ENCODE results near the gene USP20.
"Not testable (repeated sequence)": the region's sequence is repeated elsewhere in the genome, so short reads cannot be mapped to it uniquely, and the experiment has no call there.

The USP20 gene

GRCh38 chr9:129889941-129890717, 54.9 kb downstream of the USP20 start:
- DNase-seq (ENCODE audit: low read depth in 2 of 2) = peak in 1 of 2 donors; percentile 78

- DNase-seq (ENCODE audit: low read depth in 2 of 2) = not testable (repeated sequence)
Measured at GRCh38 chr9:129890718-129891299, 55.6 kb downstream of the USP20 start.

GRCh38 chr9:129891569-129891968, 56.3 kb downstream of the USP20 start:
- no peak for DNase-seq (ENCODE audit: low read depth in 2 of 2)

- DNase-seq (ENCODE audit: low read depth in 2 of 2) = no peak
Measured at GRCh38 chr9:129894120-129894823, 59.0 kb downstream of the USP20 start.

- no peak for DNase-seq (ENCODE audit: low read depth in 2 of 2)
Measured at GRCh38 chr9:129895376-129896268, 60.4 kb downstream of the USP20 start.

- DNase-seq (ENCODE audit: low read depth in 2 of 2) = no peak
Measured at GRCh38 chr9:129897263-129897662, 62.0 kb downstream of the USP20 start.

- DNase-seq (ENCODE audit: low read depth in 2 of 2) = no peak
Measured at GRCh38 chr9:129898185-129898584, 62.9 kb downstream of the USP20 start.

- DNase-seq (ENCODE audit: low read depth in 2 of 2) = no peak
Measured at GRCh38 chr9:129899620-129900019, 64.4 kb downstream of the USP20 start.

- no peak for DNase-seq (ENCODE audit: low read depth in 2 of 2)
Measured at GRCh38 chr9:129900263-129901027, 65.2 kb downstream of the USP20 start.

GRCh38 chr9:129901993-129902739, 66.9 kb downstream of the USP20 start:
- DNase-seq (ENCODE audit: low read depth in 2 of 2) = no peak

- no peak for DNase-seq (ENCODE audit: low read depth in 2 of 2)
Measured at GRCh38 chr9:129902740-129903134, 67.5 kb downstream of the USP20 start.

GRCh38 chr9:129904734-129905133, 69.5 kb downstream of the USP20 start:
- DNase-seq (ENCODE audit: low read depth in 2 of 2) = no peak

GRCh38 chr9:129906298-129906697, 71.0 kb downstream of the USP20 start:
- DNase-seq (ENCODE audit: low read depth in 2 of 2) = no peak

- DNase-seq (ENCODE audit: low read depth in 2 of 2) = no peak
Measured at GRCh38 chr9:129907201-129907600, 71.9 kb downstream of the USP20 start.

GRCh38 chr9:129908906-129909305, 73.6 kb downstream of the USP20 start:
- no peak for DNase-seq (ENCODE audit: low read depth in 2 of 2)

GRCh38 chr9:129909851-129910250, 74.6 kb downstream of the USP20 start:
- no peak for DNase-seq (ENCODE audit: low read depth in 2 of 2)

- no peak for DNase-seq (ENCODE audit: low read depth in 2 of 2)
Measured at GRCh38 chr9:129910628-129911567, 75.6 kb downstream of the USP20 start.

- no peak for DNase-seq (ENCODE audit: low read depth in 2 of 2)
Measured at GRCh38 chr9:129914051-129914450, 78.8 kb downstream of the USP20 start.

GRCh38 chr9:129916707-129917106, 81.4 kb downstream of the USP20 start:
- no peak for DNase-seq (ENCODE audit: low read depth in 2 of 2)
